ENCODE data around the gene TP53BP1.

The TP53BP1 gene

DNA sequence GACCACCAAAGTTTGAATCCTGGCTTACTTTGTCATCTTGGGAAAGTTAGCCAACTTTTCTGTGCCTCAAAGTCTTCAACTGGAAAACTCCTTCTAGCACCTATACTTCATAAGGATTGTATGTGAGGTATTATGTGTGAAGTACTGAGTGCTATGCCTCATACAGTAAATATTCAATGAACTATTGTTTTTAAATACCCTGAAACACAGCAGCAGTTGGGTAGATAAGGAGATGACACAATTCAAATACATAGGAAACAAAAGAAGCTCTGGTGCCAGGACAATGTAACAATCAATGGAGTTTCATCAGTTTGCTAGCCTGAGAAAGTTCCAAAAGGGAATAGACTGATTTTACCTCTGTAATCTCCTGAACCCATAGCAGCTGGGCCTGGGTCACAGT, 78.8 kb downstream of the TP53BP1 start:
- in situ Hi-C loops (cut with MboI; ENCODE audit: low sequenced_read_pairs, unreplicated experiment), result no loop called here
- DNase-seq (ENCODE audit: low spot score), result no peak

DNA sequence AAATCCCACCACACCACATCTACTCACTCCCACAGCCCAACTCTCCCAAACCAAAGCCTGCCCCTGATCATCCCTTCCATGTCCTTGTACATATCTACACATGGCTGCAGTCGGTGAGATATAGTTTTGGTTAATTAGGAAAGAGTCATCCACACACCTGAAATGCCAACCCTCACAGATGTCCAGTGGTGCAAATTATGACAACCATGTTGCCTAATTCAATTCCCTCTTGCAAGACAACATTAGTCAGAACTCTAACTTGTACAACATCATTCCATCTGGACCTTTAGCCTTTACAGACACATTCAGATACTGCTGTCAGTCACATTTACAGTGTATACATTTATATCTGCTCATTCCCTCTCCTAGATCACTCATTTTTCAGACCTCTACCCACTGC, 80.9 kb downstream of the TP53BP1 start:
- TF ChIP-seq, protein P1, sequence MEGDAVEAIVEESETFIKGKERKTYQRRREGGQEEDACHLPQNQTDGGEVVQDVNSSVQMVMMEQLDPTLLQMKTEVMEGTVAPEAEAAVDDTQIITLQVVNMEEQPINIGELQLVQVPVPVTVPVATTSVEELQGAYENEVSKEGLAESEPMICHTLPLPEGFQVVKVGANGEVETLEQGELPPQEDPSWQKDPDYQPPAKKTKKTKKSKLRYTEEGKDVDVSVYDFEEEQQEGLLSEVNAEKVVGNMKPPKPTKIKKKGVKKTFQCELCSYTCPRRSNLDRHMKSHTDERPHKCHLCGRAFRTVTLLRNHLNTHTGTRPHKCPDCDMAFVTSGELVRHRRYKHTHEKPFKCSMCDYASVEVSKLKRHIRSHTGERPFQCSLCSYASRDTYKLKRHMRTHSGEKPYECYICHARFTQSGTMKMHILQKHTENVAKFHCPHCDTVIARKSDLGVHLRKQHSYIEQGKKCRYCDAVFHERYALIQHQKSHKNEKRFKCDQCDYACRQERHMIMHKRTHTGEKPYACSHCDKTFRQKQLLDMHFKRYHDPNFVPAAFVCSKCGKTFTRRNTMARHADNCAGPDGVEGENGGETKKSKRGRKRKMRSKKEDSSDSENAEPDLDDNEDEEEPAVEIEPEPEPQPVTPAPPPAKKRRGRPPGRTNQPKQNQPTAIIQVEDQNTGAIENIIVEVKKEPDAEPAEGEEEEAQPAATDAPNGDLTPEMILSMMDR (IDR thresholded peaks at IDR 0.05; ENCODE audit: borderline replicate concordance, control extremely low read depth, extremely low read depth, insufficient read depth, missing control alignments), result no peak
- DNase-seq (ENCODE audit: low spot score), result no peak
- in situ Hi-C loops (cut with MboI; ENCODE audit: low sequenced_read_pairs, unreplicated experiment), result no loop called here

More for the DNA sequence above, 78.8 kb downstream of the TP53BP1 start:
- TF ChIP-seq, protein P1 (IDR thresholded peaks at IDR 0.05; ENCODE audit: borderline replicate concordance, control extremely low read depth, extremely low read depth, insufficient read depth, missing control alignments), result no peak

DNA sequence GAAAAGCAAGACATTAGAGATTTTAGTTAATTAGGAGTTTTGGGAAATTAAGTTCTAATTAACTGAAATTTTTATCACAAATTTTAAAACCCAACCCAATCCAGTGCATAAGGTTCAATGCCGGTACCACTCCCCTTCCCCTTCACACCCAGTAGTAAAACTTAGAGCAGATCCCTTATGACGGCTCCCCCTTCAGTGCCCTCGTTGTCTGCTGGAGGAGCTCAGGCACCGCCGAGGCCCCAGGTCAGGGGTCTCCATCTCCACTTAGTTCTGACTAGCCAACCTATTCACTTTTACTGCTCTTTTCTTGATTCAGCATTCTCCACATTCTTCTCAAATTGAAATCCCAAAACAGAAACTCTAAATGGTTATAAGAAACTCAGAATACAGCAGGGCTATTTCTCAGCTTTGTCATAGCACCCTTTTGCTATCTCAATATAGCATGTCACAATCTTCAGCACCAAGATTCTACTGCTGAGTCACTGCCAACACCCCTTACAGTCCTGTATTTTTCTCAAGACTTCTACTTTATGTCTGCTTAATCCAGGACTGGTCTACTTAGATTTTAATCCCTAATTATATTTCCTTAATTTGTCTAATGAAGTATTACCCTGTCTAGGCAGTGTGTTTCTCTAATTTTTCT, 82.3 kb downstream of the TP53BP1 start:
- DNase-seq (ENCODE audit: low spot score), result no peak
- in situ Hi-C loops (cut with MboI; ENCODE audit: low sequenced_read_pairs, unreplicated experiment), result no loop called here

DNA sequence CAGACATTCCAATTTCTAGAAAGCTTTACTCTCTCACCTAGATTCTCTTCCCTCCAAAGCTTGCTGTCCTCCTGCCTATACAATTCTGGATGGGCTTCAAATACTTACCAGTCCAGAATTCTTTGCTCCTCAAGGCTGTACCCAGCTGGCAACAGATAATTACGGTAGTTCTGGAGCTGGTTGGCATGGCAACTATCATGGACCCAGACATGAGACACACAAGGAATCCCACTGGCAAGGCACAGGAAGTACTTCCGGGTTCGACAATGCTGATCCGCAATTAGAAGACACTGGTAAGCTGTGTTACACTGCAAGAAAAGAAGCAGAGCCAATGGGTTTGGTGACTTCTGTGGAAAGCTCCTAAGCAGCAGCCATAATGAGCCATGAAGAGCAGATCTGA, 84.2 kb downstream of the TP53BP1 start:
- TF ChIP-seq, protein P1 (IDR thresholded peaks at IDR 0.05; ENCODE audit: borderline replicate concordance, control extremely low read depth, extremely low read depth, insufficient read depth, missing control alignments), result no peak
- in situ Hi-C loops (cut with MboI; ENCODE audit: low sequenced_read_pairs, unreplicated experiment), result no loop called here
- DNase-seq (ENCODE audit: low spot score), result no peak

More for the DNA sequence above, 82.3 kb downstream of the TP53BP1 start:
- TF ChIP-seq, protein P1 (IDR thresholded peaks at IDR 0.05; ENCODE audit: borderline replicate concordance, control extremely low read depth, extremely low read depth, insufficient read depth, missing control alignments), result no peak

DNA sequence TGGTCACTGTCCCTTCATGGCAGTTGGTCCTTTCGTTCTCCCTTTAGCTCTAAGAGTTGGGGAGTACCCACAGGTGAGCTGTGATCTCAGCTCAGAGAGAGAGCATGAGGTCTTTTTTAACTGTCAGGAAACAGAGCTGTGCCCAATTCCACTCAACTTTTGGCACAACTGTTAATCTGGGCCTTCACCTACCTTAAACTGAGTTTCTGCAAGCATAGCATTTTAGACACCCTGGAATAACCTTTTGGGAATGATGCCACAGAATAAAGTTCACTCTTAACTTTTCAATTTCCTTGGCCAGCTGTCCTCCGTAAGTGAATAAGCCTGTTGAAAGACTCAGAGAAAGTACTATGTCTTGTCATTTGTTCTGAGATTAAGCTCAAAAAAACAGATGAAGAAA, 86.1 kb downstream of the TP53BP1 start:
- TF ChIP-seq, protein P1 (IDR thresholded peaks at IDR 0.05; ENCODE audit: borderline replicate concordance, control extremely low read depth, extremely low read depth, insufficient read depth, missing control alignments), result no peak
- DNase-seq (ENCODE audit: low spot score), result no peak
- in situ Hi-C loops (cut with MboI; ENCODE audit: low sequenced_read_pairs, unreplicated experiment), result no loop called here

DNA sequence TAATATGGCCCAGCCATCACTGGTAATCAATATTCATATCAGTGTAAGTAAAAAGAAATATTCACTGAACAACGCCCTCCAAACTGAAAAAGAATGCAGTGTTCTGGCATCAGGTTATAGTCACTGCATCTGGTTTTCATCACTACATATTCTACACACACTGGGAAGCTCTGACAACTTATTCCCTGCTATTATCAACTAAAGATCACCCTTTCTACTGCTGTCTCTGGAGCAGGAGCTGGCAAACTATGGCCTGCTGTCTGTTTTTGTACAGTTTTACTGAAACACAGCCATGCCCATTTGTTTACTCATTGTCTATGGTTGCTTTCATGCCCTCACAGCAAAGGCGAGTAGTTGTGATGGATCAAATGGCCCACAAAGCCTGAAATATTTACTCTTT, 86.8 kb downstream of the TP53BP1 start:
- TF ChIP-seq, protein P1 (IDR thresholded peaks at IDR 0.05; ENCODE audit: borderline replicate concordance, control extremely low read depth, extremely low read depth, insufficient read depth, missing control alignments), result no peak
- in situ Hi-C loops (cut with MboI; ENCODE audit: low sequenced_read_pairs, unreplicated experiment), result no loop called here
- no peak for DNase-seq (ENCODE audit: low spot score)
